IPS-20b (cell line): ENCODE results near the gene FBLN1.
"Not testable (repeated sequence)": the region's sequence is repeated elsewhere in the genome, so short reads cannot be mapped to it uniquely, and the experiment has no call there.

Experiments used
- H3K27ac ChIP-seq: one replicate; pipeline ENCODE4 v1.5.1; 2013; ENCODE audit warnings: low read length
- H3K27me3 ChIP-seq: 2 replicates; pipeline ENCODE4 v1.6.1; 2013; ENCODE audit warnings: mild to moderate bottlenecking, low read length, inconsistent platforms; ENCODE audit not compliant: insufficient read depth
- H3K36me3 ChIP-seq: 2 replicates; pipeline ENCODE4 v1.6.1; 2013; ENCODE audit warnings: low read depth, mild to moderate bottlenecking, inconsistent platforms, low read length, moderate library complexity; ENCODE audit not compliant: insufficient read depth
- H3K4me1 ChIP-seq: 2 replicates; pipeline ENCODE4 v1.6.1; 2013; ENCODE audit warnings: mild to moderate bottlenecking, control low read depth, inconsistent platforms, low read length, moderate library complexity; ENCODE audit not compliant: insufficient read depth
- H3K4me3 ChIP-seq: 2 replicates; pipeline ENCODE4 v1.5.1; 2013; ENCODE audit warnings: mild to moderate bottlenecking, low read length, inconsistent platforms
- H3K9ac ChIP-seq: 2 replicates; pipeline ENCODE4 v1.6.1; 2013; ENCODE audit warnings: low read depth, mild to moderate bottlenecking, inconsistent platforms, low read length, moderate library complexity
- H3K9me3 ChIP-seq: 2 replicates; pipeline ENCODE4 v1.6.1; 2013; ENCODE audit warnings: mild to moderate bottlenecking, low read depth, low read length, inconsistent platforms; ENCODE audit not compliant: insufficient read depth

Gene FBLN1

GRCh38 chr22:45586651-45587405 lies 84.1 kb downstream of the FBLN1 start:
- no peak overlapping the region for H3K9ac ChIP-seq
- H3K36me3 ChIP-seq = no peaks in the 10 kb centered on the region
- H3K4me3 ChIP-seq = no peak overlapping the region
- H3K9me3 ChIP-seq = no peaks in the 10 kb centered on the region
- peaks cover 11% of the 10 kb centered on the region for H3K4me1 ChIP-seq
- H3K27me3 ChIP-seq = no peaks in the 10 kb centered on the region
- H3K27ac ChIP-seq = no peak overlapping the region

DNA sequence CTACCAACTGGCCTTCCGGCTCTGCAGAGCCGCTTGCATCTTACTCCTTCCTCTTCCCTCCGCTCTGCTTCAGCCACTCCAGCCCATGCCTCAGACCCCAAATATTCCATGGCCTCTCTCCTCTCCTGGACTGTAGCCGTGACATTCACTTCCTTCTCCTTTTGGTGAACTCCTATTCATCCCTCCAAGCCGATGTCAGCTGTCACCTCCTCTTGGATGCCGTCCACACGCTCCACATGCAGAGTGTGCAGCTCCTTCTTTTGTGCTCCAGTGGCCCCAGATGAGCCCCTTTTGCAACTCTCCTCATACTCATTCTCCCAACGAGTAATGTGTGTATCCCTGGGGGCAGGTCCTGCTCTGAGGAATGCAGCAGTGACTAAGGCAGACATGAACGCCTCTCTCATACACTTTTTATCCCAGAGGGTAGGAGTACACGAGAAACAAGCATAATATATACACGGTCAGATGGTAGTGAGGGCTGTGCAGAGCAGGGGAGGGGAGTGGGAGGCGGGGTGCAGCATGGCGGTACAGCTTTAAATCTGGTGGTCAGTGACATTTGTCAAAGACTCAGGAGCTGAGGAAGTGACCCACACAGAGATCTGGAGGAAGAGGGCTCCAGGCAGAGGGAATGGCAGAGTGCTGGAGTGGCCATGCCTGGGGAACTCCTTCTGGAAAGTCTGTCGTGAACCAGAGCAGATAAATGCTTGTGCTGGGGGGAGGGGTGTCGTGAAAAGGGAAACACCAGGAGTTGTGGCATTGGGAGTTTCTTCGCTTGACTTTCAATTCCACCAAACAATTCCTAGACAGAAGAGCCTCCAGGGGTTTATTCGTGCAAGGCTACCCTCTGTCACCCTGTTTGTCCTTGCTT lies 85.2 kb downstream of the FBLN1 start:
- Histone ChIP-seq H3K27ac (no peak overlapping the region), H3K9ac (no peak overlapping the region), H3K9me3 (no peaks in the 10 kb centered on the region), H3K4me3 (no peak overlapping the region), H3K36me3 (no peaks in the 10 kb centered on the region; the same call in 1 of the 2 replicates), H3K27me3 (no peaks in the 10 kb centered on the region), H3K4me1 (peaks cover 11% of the 10 kb centered on the region)

DNA sequence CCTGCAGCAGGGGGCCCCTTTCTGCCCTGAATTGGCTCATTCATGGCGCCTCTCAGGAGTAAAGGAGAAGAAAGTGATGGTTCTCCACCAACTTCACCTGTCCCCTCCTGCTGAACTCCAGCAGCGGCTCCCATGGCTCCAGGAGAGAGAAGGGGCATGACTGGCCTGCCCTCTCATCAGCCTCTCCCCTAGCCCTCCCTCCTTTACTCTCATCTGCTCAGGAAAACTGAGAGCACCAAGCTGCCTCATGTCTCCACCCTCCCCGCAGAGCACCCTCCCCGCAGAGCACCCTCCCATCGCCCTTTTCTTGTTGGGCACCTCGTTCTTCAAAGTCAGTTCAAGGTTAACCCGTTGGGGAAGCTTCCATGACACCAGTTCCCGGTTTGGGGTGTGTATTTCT lies 86.9 kb downstream of the FBLN1 start:
- no peak overlapping the region for H3K27ac ChIP-seq
- peaks cover 11% of the 10 kb centered on the region for H3K4me1 ChIP-seq
- no peak overlapping the region for H3K4me3 ChIP-seq
- no peaks in the 10 kb centered on the region for H3K27me3 ChIP-seq
- H3K9me3 ChIP-seq = no peaks in the 10 kb centered on the region
- H3K36me3 ChIP-seq = no peaks in the 10 kb centered on the region; the same call in 1 of the 2 replicates
- no peak overlapping the region for H3K9ac ChIP-seq

DNA sequence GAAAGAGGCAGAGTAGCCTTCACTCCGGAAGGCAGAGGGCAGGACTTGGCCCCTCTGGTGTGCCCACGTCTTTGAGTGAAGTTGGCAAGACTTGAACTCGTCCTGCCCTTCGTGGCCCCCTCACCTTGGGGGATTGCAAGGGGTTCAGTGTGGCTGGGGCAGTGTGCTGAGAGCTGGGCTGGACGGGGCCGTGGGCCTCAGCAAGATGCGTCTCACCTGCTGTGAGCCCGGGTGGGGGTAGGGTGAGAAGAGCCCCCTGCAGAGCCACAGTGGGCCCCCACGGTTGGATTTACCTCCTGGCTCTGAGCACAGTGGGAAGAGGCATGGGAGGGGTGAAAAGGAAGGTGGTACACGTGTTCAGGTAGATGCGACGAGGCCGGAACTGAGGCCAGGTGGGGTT lies 87.6 kb downstream of the FBLN1 start:
- H3K9me3 ChIP-seq = no peaks in the 10 kb centered on the region
- H3K9ac ChIP-seq = no peak overlapping the region
- no peak overlapping the region for H3K27ac ChIP-seq
- no peaks in the 10 kb centered on the region for H3K27me3 ChIP-seq
- peaks cover 11% of the 10 kb centered on the region for H3K4me1 ChIP-seq
- no peaks in the 10 kb centered on the region; the same call in 1 of the 2 replicates for H3K36me3 ChIP-seq
- no peak overlapping the region for H3K4me3 ChIP-seq

DNA sequence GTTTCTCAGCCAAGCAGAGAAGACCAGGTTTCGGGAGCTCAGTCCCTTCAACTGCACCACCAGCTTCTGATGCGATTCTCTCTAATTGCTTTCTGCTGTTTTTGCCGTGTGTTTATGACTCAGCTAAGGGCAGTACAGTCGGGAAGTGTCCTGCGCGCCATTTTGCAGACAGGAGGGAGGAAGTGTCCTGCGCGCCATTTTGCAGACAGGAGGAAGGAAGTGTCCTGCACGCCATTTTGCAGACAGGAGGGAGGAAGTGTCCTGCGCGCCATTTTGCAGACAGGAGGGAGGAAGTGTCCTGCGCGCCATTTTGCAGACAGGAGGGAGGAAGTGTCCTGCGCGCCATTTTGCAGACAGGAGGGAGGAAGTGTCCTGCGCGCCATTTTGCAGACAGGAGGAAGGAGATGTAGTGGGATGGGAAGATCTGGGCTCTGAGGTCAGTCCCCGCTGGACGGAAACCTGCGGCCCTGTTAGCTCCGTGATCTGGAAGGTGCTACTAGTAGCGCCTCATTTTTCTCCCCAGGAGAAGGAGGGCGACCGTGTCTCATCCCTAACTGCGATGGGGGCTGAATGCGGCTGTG lies 89.0 kb downstream of the FBLN1 start:
- H3K4me1 ChIP-seq = peaks cover 11% of the 10 kb centered on the region
- not testable (repeated sequence) for H3K9ac ChIP-seq, H3K9me3 ChIP-seq, H3K27ac ChIP-seq, H3K36me3 ChIP-seq, H3K27me3 ChIP-seq, H3K4me3 ChIP-seq

DNA sequence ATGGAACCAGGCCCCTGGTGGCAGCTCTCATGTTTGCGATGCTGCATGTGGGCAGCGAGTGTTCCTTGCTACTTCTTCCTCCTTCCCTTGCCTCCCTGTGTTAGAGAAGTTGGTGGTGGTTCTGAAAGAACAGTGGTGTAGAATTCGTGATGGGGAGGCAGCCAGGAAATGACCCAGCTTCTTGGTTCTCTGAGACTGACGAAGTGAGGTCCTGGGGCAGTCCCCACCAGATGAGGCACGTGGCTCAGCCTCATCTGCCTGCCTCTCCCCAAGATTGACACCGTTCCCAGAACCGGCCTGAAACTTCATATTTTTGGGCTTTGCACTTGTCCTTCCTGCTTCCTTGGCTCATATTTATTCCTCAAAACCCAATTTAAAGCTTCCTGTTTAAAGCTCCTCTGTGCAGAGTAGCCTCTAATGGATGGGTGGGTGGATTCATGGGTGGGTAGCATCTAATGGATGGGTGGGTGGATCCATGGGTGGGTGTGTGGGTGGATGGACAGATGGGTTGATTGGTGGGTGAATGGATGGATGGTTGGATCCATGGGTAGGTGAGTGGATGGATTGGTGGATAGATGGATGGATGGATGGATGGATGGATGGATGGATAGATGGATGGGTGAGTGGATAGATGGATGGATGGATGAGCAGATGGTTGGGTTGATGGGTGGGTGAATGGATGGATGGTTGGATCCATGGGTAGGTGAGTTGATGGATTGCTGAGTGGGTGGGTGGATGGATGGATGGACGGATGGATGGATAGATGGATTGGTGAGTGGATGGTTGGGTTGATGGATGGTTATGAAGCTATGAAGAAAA lies 91.6 kb downstream of the FBLN1 start:
- Histone ChIP-seq H3K4me3 (no peak overlapping the region), H3K36me3 (no peaks in the 10 kb centered on the region; the same call in 1 of the 2 replicates), H3K27me3 (no peaks in the 10 kb centered on the region), H3K9ac (no peak overlapping the region), H3K9me3 (peaks cover 5% of the 10 kb centered on the region; the same call in 1 of the 2 replicates), H3K27ac (no peak overlapping the region), H3K4me1 (no peaks in the 10 kb centered on the region)

GRCh38 chr22:45597460-45598192 lies 94.9 kb downstream of the FBLN1 start:
- Histone ChIP-seq H3K4me3 (no peak overlapping the region), H3K36me3 (no peaks in the 10 kb centered on the region; the same call in 1 of the 2 replicates), H3K27me3 (no peaks in the 10 kb centered on the region), H3K9me3 (peaks cover 5% of the 10 kb centered on the region; the same call in 1 of the 2 replicates), H3K9ac (no peak overlapping the region), H3K4me1 (peaks cover 3% of the 10 kb centered on the region; the same call in 1 of the 2 replicates), H3K27ac (no peak overlapping the region)

DNA sequence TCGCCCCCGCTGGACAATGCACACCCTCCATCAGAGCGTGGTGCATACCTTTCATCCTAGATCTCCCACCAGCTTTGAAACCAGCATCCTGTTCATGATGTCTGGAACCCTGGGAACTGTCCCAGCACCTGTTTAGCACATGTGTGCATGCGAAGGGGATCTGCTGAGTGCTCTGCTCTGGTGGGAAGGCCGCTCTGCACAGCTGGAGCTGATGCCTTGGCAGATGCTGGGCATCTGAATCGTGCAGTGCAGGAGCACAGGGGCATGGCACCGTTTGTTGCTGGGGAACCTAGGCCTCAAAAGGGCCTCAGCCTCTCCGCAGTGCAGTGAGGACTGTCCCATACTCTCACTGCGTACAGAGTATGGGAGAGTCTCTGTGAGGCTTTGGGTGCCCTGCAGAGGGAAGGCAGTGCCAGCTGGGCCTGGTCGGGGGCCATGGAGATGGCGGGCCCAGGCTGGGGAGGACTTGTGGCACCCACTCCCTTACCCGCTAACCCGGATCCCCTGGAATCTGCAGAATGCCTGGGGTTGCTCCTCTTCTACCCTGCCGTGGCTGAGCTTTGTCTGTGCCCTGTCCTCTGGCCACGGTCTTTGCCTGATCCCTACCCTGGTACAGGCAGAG lies 96.0 kb downstream of the FBLN1 start:
- Histone ChIP-seq H3K27ac (no peak overlapping the region), H3K36me3 (no peaks in the 10 kb centered on the region), H3K4me1 (peaks cover 3% of the 10 kb centered on the region; the same call in 1 of the 2 replicates), H3K27me3 (no peaks in the 10 kb centered on the region), H3K9ac (no peak overlapping the region), H3K4me3 (no peak overlapping the region), H3K9me3 (peaks cover 5% of the 10 kb centered on the region; the same call in 1 of the 2 replicates)

DNA sequence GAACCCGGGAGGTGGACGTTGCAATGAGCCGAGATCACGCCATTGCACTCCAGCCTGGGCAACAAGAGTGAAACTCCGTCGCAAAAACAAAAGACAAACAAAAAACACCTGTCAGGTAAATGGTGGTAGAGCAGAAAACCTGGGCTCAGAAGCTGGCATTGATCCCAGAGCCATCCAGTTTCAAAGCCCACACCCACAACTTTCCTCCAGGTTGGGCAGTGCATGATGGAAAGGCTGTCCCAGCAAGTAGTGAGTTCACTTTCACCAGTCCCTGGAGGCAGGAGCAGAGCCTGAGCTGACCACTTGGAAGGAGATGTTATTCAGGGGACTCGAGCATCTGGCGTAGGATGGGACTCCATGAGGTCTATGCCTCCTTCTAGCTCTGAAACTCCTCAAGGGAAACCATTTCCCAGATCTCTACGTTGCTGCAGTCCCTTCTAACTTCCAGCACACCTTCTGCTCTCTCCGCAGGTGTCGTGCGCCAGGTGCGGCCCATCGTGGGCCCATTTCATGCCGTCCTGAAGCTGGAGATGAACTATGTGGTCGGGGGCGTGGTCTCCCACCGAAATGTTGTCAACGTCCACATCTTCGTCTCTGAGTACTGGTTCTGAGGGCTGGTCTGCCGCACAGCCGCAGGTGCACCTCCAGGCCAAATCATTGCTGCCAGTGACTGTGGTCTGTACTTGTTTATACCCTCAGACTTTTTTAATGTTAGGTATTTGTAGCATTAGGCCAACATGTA lies 97.3 kb downstream of the FBLN1 start:
- Histone ChIP-seq H3K27ac (no peak overlapping the region), H3K9ac (no peak overlapping the region), H3K4me1 (peaks cover 3% of the 10 kb centered on the region; the same call in 1 of the 2 replicates)

More for the DNA sequence above, 97.3 kb downstream of the FBLN1 start:
- no peaks in the 10 kb centered on the region for H3K27me3 ChIP-seq
- no peaks in the 10 kb centered on the region for H3K36me3 ChIP-seq
- H3K9me3 ChIP-seq = peaks cover 5% of the 10 kb centered on the region; the same call in 1 of the 2 replicates
- no peak overlapping the region for H3K4me3 ChIP-seq
